Colonic mucosa (tissue), 4 donors: ENCODE results near the gene ARHGAP25. TPM values are rescaled to one million over a fixed set of nuclear protein-coding genes. Genes with fewer than 3 reads are reported as not detected.

Experiments used
- DNase-seq: peaks from one replicate; pipeline ENCODE4 v3.0.0-alpha.2; 2020
- H3K27ac ChIP-seq: fragments of 200-600 bp; one replicate; pipeline ENCODE4 v1.8.0; 2021
- H3K27me3 ChIP-seq: fragments of 200-600 bp; one replicate; pipeline ENCODE4 v1.8.0; 2021
- H3K36me3 ChIP-seq: fragments of 200-600 bp; one replicate; pipeline ENCODE4 v1.8.0; 2021
- H3K4me1 ChIP-seq: fragments of 200-600 bp; one replicate; pipeline ENCODE4 v1.8.0; 2021; ENCODE audit warnings: mild to moderate bottlenecking
- H3K4me3 ChIP-seq: fragments of 200-600 bp; one replicate; pipeline ENCODE4 v1.8.0; 2021
- H3K9ac ChIP-seq, 2 donors: one replicate each; pipeline ENCODE4 v1.7.0; 2013; ENCODE audit warnings: control low read depth in 2 of 2, low read depth in 2 of 2, low read length in 2 of 2
- H3K9me3 ChIP-seq: fragments of 200-600 bp; one replicate; pipeline ENCODE4 v1.8.0; 2021
- intact Hi-C: fragments of 100-400 bp; cut with DNase I; formaldehyde crosslinking; loops from one replicate; pipeline ENCODE4 v1.14.1; 2022
- total RNA-seq, 2 donors: library from RNA; stranded (reverse); fragmentation: NEBNext Ultra II Directional in 1 of 2; extraction: Animal tissue kit (Norgen Biotek cat#: 25700) in 1 of 2; gene quantifications; one replicate each; pipeline ENCODE4 v1.2.1, GENCODE V29; 2021
- TF ChIP-seq, protein P1 (sequence below): fragments of 200-600 bp; IDR thresholded peaks from one replicate; pipeline ENCODE4 v1.8.0; 2022; ENCODE audit warnings: antibody characterized with exemption, mild to moderate bottlenecking
- donor health status: healthy.
- donor health status: DM: no; HTN: no; CAD: no.
- donor health status: DM: no; HTN: no; CAD: no.

The ARHGAP25 gene
- total RNA-seq, 2 donors from 2014 or later, result 3.6 to 3.7 TPM

DNA sequence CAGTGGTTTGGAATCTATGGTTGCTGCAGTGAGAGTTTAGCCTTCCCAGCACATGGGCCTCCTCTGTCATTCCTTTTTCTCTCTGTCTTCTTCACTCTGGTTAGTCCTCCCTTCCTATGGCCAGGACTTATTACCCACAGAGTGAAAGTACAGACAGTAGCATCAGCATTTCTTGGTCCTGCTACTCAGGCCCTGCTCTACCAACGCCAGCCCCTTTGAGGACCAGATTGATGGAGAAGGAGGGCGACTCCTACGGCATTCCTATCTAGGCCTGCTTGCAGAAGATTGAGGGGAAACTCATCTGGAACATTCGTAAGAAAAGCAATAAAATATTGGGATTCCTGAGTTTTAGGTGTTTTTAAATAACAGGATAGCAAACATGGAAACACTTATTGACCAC lies 93.1 kb downstream of the ARHGAP25 start:
- H3K4me3 ChIP-seq, result no peak overlapping the region
- no peak overlapping the region for H3K9ac ChIP-seq
- DNase-seq, result no peak
- intact Hi-C loops, result no loop called here
- no peaks in the 10 kb centered on the region for H3K27me3 ChIP-seq
- no peaks in the 10 kb centered on the region for H3K9me3 ChIP-seq
- H3K4me1 ChIP-seq, result peaks cover 8% of the 10 kb centered on the region
- TF ChIP-seq, protein P1, sequence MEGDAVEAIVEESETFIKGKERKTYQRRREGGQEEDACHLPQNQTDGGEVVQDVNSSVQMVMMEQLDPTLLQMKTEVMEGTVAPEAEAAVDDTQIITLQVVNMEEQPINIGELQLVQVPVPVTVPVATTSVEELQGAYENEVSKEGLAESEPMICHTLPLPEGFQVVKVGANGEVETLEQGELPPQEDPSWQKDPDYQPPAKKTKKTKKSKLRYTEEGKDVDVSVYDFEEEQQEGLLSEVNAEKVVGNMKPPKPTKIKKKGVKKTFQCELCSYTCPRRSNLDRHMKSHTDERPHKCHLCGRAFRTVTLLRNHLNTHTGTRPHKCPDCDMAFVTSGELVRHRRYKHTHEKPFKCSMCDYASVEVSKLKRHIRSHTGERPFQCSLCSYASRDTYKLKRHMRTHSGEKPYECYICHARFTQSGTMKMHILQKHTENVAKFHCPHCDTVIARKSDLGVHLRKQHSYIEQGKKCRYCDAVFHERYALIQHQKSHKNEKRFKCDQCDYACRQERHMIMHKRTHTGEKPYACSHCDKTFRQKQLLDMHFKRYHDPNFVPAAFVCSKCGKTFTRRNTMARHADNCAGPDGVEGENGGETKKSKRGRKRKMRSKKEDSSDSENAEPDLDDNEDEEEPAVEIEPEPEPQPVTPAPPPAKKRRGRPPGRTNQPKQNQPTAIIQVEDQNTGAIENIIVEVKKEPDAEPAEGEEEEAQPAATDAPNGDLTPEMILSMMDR, result no peak
- no peak overlapping the region for H3K27ac ChIP-seq
- H3K36me3 ChIP-seq, result no peaks in the 10 kb centered on the region

- peak; percentile 97 for DNase-seq
- peak overlapping the region; percentile 58 for H3K27ac ChIP-seq
- no peak overlapping the region for H3K4me3 ChIP-seq
- TF ChIP-seq, protein P1, result no peak
- peak overlapping the region in 1 of 2 donors; percentile 59 for H3K9ac ChIP-seq
- H3K27me3 ChIP-seq, result no peaks in the 10 kb centered on the region
- no peaks in the 10 kb centered on the region for H3K36me3 ChIP-seq
- no peaks in the 10 kb centered on the region for H3K9me3 ChIP-seq
- intact Hi-C loops, result no loop called here
- H3K4me1 ChIP-seq, result peaks cover 8% of the 10 kb centered on the region
Observed at GRCh38 chr2:68828887-68829708, 94.5 kb downstream of the ARHGAP25 start.

GRCh38 chr2:68829749-68830148 lies 95.1 kb downstream of the ARHGAP25 start:
- TF ChIP-seq, protein P1, result no peak
- H3K9me3 ChIP-seq, result no peaks in the 10 kb centered on the region
- no peak for DNase-seq
- H3K36me3 ChIP-seq, result no peaks in the 10 kb centered on the region
- intact Hi-C loops, result no loop called here
- H3K4me3 ChIP-seq, result no peak overlapping the region
- peak overlapping the region in 1 of 2 donors; percentile 59 for H3K9ac ChIP-seq
- H3K4me1 ChIP-seq, result peaks cover 8% of the 10 kb centered on the region
- H3K27me3 ChIP-seq, result no peaks in the 10 kb centered on the region
- peak overlapping the region; percentile 58 for H3K27ac ChIP-seq

DNA sequence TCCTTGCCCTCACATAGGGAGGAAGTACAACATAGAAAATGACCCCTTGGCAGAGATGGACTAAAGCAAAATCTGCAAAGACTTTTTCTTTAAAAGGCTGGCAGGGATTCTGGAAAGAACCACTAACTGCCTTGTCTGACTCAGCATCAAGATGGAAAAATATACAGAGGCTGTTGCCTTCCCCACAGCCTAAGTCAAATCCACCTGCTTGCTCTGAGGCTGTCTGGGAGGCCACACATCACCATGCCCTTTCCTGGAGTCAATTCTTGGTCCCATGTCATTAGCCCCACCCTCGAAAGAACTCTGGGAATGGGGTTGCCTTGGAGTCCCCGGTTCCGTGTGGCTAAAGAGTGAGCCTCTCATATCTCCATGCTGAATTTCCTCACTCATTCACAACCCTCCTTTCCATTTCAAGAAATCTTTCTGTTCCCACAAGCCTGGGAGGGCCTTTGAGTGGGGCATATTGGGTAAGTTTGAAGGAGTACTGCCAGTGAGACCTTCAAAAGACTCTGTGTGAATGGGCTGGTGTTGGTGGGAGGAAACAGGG lies 97.1 kb downstream of the ARHGAP25 start:
- Histone ChIP-seq H3K36me3 (no peaks in the 10 kb centered on the region), H3K9me3 (no peaks in the 10 kb centered on the region), H3K27me3 (no peaks in the 10 kb centered on the region), H3K4me3 (no peak overlapping the region), H3K9ac (no peak overlapping the region), H3K27ac (peak overlapping the region; percentile 56), H3K4me1 (peaks cover 8% of the 10 kb centered on the region)
- no peak for DNase-seq
- TF ChIP-seq, protein P1, result no peak
- intact Hi-C loops, result no loop called here

- TF ChIP-seq, protein P1, result no peak
- H3K9ac ChIP-seq, result no peak overlapping the region
- no peaks in the 10 kb centered on the region for H3K9me3 ChIP-seq
- H3K36me3 ChIP-seq, result no peaks in the 10 kb centered on the region
- no peak overlapping the region for H3K4me3 ChIP-seq
- H3K27ac ChIP-seq, result peak overlapping the region; percentile 56
- no peaks in the 10 kb centered on the region for H3K27me3 ChIP-seq
- peaks cover 8% of the 10 kb centered on the region for H3K4me1 ChIP-seq
- intact Hi-C loops, result no loop called here
- peak; percentile 44 for DNase-seq
Observed at GRCh38 chr2:68832233-68832869, 97.7 kb downstream of the ARHGAP25 start.
